Hepatic stellate cell (primary cell): Measurements from ENCODE around the gene PRSS33.
A peak's percentile ranks its signal among the peaks of the same experiment; 100 is the strongest.

Experiments used
- DNase-seq: peaks from one replicate; pipeline ENCODE4 v3.0.0; 2011; ENCODE audit warnings: low spot score

PRSS33 gene

GRCh38 chr16:2763173-2763572, 24.2 kb downstream of the PRSS33 start:
- no peak for DNase-seq

GRCh38 chr16:2762711-2763110, 24.6 kb downstream of the PRSS33 start:
- DNase-seq, result no peak

- no peak for DNase-seq
Measured at GRCh38 chr16:2761886-2762583, 25.3 kb downstream of the PRSS33 start.

GRCh38 chr16:2761472-2761871, 25.9 kb downstream of the PRSS33 start:
- DNase-seq, result no peak

- no peak for DNase-seq
Measured at GRCh38 chr16:2757344-2757743, 30.0 kb downstream of the PRSS33 start.

GRCh38 chr16:2756288-2757015, 30.9 kb downstream of the PRSS33 start:
- DNase-seq, result no peak

- no peak for DNase-seq
Measured at GRCh38 chr16:2755158-2755557, 32.2 kb downstream of the PRSS33 start.

- peak; percentile 44 for DNase-seq
Measured at GRCh38 chr16:2753733-2754020, 33.7 kb downstream of the PRSS33 start.

- DNase-seq, result peak; percentile 90
Measured at GRCh38 chr16:2752850-2753732, 34.3 kb downstream of the PRSS33 start.

- DNase-seq, result peak; percentile 98
Measured at GRCh38 chr16:2752035-2752849, 35.1 kb downstream of the PRSS33 start, which contains the start of gene SRRM2. TSS of gene SRRM2 (plus strand) at chr16:2752638. CDS start at chr16:2756365, 3,727 bp downstream.

- no peak for DNase-seq
Measured at GRCh38 chr16:2751577-2752034, 35.8 kb downstream of the PRSS33 start.

GRCh38 chr16:2749936-2750335, 37.4 kb downstream of the PRSS33 start:
- DNase-seq, result no peak

GRCh38 chr16:2749476-2749875, 37.9 kb downstream of the PRSS33 start:
- DNase-seq, result no peak

GRCh38 chr16:2748757-2749455, 38.5 kb downstream of the PRSS33 start:
- DNase-seq, result no peak

GRCh38 chr16:2745961-2746360, 41.4 kb downstream of the PRSS33 start:
- no peak for DNase-seq

GRCh38 chr16:2745116-2745890, 42.1 kb downstream of the PRSS33 start:
- DNase-seq, result no peak

GRCh38 chr16:2744711-2745110, 42.6 kb downstream of the PRSS33 start:
- DNase-seq, result no peak

- no peak for DNase-seq
Measured at GRCh38 chr16:2743007-2743810, 44.2 kb downstream of the PRSS33 start.

- DNase-seq, result no peak
Measured at GRCh38 chr16:2742323-2743006, 44.9 kb downstream of the PRSS33 start.
